ENCODE measurements around the gene RPUSD1.

GRCh38 chr16:767743-768235 lies 20.4 kb downstream of the RPUSD1 start:
- TF ChIP-seq CTCF (IDR thresholded peaks at IDR 0.05) (no peak), EP300 (IDR thresholded peaks at IDR 0.05; ENCODE audit: low read depth) (no peak), POLR2A (IDR thresholded peaks at IDR 0.05) (no peak), POLR2AphosphoS5 (IDR thresholded peaks at IDR 0.05) (no peak)

All from transverse colon (tissue), 4 donors.